GM18870 (cell line): ENCODE data around the gene NAALADL1.
A peak's percentile ranks its signal among the peaks of the same experiment; 100 is the strongest.
"Not testable (repeated sequence)": the region's sequence is repeated elsewhere in the genome, so short reads cannot be mapped to it uniquely, and the experiment has no call there.

Experiments
- ATAC-seq: cut with Tn5 transposase; IDR thresholded peaks from one replicate; pipeline ENCODE4 v1.9.1; 2021; ENCODE audit warnings: moderate library complexity; ENCODE audit not compliant: unreplicated experiment

The NAALADL1 gene

DNA sequence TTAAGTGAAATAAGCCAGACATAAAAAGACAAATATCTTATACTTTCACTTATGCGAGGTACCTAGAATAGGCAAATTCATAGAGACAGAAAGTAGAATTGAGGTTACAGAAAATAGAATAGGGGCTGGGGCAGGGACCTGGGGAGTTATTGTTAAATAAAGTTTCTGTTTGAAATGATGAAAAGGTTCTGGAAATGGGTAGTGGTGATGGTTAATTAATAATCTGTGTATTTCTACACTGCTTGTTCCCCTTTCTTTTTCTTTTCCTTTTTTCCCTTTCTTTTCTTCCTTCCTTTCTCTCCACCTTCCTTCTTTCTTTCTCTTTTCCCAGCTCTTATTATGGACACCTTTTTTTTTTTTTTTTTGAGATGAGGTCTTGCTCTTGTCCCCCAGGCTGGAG, 2.8 kb downstream of the NAALADL1 start:
- ATAC-seq, result no peak

DNA sequence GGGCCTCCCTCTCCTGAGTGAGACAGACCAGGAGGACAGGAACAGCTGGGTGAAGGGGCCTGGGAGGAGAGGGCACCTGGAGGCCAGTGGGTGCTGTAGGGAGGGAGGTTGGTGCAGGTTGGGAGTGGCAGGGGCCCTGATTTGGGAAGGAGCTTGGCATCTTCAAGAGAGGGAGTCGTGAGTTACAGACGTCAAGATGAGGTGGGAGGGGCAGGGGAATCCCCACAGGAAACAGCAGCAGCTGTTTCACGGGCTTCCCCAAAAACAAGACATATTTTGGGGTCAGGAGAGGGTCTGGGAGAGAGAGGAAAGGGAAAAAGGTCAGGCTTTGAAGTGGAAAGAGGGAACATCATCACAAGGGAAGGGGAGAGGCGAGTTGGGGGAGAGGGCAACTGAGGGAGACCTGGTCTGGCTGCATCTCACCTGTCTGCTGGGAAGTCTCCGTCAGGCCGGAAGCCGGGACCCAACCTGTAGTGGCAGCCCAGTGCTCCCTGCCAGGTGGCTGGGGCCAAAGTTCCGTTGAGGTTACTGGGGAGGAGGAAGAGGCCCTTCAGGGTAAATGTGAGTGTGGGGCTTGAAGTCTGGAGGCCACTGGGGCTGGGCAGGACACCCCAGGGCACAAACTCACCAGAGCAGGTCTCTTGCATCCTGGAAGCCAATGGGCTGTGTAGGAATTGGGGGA, 4.4 kb downstream of the NAALADL1 start:
- ATAC-seq, result no peak

DNA sequence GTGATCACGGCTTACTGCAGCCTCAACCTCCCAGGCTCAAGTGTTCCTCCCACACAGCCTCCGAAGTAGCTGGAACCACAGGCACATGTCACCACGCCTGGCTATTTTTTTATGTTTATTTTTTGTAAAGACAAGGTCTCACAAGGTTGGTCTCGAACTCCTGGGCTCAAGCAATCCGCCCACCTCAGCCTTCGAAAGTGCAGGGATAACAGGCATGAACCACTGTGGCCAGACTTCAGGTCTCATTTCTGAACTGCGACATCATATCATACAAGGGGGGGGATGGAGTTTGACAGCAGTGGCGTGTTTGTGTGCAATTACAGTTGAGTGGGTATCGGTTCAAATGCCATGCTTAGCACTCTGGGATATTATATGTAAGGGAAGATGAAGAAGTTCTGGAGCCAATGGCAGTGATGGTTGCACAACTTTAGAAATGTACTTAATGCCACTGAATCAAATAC, 6.9 kb downstream of the NAALADL1 start:
- no peak for ATAC-seq

DNA sequence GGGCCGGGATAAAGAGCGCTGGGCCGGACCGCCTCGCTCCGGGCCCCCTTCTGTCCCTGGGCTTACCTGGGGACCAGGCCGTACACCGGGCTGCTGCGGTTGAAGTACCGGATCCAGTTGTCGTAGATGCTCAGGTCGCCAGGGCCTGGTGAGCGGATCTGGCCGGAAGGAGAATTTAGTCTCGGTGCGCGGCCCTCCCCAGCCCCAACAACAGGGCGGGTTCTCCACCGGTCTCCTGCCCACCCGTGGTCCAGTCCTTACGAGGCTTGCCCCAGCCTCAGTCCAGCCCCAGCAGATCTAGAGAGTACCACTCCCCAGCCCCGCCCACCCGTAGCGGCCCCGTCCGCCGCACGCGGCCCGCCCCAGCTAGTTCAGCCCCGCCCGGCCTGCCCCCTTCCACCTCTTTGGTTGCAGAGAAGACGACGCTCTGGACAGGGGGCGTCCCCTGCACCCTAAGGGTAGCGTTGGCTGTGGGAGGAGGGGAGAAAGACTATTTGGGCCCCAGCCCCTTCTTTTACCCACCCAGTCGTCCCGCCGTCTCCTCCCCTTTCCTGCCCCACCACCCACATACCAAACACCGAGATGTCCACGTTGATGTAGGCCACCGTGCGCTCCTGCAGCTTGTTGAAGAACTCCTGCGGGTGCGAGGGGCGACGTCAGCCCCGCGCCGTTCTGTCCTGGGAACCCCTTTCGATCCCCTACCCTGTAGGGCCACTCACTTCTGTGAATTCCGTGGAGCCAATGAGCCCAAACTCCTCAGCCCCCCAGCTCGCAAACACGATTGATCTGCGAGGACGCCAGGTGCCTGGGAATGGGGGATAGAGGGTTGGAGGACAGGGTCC, 10.6 kb downstream of the NAALADL1 start:
- ATAC-seq, result no peak

DNA sequence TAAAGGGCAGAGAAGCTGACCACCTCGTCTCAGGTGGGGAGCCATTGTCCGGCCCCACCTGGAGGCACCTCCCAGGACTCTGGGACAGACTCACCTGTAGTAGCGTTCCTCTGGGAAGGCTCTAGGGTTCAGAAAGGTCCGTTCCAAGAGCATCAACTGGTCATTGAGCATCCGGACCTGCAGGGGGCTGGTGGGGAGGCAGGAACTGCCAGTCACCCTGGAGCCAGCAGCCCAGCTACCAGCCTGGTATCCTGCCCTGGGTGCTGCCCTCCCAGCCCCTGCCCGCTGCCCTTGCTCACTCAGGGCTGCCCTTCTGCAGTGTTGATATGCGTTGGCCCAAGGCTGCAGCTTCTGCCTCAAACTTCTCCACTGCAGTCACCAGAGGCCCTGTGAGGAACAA, 12.6 kb downstream of the NAALADL1 start:
- ATAC-seq, result no peak

DNA sequence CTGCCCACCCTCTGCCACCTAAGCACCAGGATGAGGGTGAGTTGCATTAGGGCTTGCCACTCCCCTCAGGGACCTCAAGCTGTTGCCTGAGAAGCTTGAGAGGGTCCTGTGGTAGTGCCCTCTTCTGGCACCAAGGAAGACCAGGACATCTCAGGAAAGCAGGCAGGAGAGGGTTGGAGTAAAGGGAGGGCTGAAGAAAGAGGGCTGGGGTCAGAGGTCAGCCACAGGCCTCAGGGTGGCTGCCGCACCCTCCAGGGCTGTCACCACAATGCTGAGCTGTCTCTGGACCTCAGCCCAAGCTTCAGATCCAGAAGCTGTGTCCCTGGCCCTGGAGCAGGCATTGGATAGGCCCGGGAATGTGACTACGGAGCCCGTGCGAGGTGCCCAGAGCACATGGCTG, 13.3 kb downstream of the NAALADL1 start:
- no peak for ATAC-seq

DNA sequence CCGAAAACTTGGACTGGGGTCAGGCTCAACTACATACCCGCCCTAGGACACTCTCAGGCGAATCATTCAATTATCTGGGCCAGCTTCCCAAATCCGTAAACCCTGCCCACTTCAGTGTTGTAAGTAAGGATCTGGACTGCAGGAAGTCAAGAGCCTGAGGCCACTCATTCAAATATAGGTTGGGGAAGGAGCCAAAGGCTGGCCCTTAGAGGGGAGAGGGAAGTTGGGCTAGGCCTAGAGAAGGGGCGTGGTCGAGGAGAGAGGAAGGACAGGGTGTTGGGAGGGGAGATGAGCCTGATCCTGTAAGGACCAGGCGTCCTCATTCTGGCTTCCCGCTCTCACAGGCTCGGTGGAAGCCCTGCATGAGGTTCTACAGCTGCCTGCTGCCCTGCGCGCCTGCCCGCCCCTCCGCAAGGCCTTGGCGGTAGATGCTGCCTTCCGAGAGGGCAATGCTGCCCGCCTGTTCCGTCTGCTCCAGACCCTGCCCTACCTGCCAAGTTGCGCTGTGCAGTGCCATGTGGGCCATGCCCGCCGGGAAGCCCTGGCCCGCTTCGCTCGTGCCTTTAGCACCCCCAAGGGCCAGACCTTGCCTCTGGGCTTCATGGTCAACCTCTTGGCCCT, 14.4 kb downstream of the NAALADL1 start:
- ATAC-seq, result no peak

DNA sequence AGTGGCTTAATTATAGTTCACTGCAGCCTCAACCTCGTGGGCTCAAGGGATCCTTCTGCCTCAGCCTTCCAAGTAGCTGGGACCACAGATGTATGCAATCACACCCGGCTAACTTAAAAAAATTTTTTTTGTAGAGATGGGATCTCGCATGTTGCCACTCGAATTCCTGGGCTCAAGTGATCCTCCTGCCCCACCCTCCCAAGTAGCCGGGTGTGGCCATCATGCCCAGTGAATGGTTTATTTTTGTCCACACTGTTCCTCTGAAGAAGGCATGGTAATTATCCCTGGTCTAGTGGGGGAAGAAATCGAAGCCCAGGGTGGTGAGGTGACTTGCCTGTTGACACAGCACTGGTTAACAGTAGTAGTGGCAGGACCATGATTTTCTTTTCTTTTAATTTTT, 15.5 kb downstream of the NAALADL1 start:
- ATAC-seq, result no peak

DNA sequence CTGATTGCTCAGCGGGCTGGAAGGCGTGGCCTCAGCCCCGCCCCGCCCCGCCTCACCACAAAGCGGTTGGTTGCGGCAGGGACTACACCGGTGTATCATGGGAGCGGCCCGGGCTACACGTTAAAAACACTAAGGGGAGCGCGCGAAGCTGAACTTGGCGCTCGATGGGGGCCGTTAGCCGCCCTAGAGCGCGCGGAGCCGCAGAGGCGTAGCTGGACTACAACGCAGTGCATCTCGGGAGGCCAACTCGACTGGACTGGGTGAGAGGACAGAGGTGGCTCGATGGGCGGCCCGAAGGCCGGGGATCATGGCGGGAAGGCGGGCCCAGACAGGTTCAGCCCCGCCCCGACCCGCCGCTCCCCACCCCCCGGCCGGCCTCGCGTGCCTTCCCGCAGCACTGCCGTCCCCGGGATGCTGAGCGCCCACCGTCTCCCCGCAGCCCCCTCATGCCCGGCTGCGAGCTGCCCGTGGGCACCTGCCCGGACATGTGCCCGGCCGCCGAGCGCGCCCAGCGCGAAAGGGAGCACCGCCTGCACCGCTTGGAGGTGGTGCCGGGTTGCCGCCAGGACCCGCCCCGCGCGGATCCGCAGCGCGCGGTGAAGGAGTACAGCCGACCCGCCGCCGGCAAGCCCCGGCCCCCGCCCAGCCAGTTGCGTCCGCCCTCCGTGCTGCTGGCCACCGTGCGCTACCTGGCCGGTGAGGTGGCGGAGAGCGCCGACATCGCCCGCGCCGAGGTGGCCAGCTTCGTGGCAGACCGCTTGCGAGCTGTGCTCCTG, 17.3 kb downstream of the NAALADL1 start, which contains the start of gene SAC3D1:
Gene SAC3D1 (plus strand): TSS at position 364 of the 776 bp plus-strand sequence. CDS start 83 bp downstream, at position 447.
- peak; percentile 67 for ATAC-seq

DNA sequence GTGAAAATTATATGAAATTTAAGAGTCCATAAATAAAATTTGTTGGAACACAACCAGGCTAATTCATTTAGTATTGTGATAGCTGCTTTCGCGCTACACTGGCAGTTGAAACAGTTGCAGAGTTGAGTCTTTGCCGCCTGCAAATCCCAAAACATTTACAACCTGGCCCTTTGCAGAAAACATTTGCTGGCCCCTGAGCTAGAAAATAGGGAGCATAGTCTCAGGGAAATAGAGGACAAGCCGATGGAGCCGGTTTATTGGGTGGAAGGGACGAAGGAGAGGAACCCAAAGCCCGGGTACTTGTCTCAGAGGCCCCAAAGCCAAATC, 17.9 kb downstream of the NAALADL1 start:
- no peak for ATAC-seq

DNA sequence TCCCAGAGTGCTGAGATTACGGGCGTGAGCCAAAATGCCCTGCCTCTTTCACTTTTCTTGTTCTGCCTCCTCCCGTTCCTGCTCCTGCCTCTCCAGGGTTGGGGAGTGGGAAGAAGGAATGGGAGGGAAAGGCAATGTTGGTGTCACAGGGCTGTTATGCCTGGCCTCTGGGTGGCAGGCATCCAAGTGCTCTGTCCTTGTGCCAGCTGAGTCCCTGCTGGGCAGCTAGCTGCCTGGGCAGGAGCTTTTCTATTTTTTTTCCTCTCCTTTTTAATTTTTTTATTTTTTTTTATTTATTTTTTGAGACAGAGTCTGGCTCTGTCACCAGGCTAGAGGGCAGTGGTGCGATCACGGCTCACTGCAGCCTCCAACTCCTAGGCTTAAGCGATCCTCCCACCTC, 21.4 kb downstream of the NAALADL1 start:
- no peak for ATAC-seq

DNA sequence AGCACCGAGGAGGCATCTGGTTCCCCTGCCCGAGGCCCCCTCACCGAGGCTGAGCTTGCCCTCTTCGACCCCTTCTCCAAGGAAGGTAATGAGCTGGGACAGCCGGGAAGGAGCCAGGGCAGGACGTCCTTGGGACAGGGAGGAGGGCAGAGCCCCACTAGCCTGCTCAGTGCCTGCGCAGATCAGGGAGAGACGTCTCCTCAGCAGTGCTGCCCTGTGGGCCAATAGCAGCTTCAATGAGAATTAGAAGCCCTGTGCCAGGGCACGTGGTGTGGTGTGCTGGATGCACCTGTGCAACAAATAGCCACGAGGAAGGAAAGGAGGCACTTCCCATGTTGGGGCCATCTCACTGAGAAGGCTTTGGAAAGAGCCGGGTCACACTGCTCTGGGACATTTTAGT, 22.8 kb downstream of the NAALADL1 start:
- no peak for ATAC-seq

DNA sequence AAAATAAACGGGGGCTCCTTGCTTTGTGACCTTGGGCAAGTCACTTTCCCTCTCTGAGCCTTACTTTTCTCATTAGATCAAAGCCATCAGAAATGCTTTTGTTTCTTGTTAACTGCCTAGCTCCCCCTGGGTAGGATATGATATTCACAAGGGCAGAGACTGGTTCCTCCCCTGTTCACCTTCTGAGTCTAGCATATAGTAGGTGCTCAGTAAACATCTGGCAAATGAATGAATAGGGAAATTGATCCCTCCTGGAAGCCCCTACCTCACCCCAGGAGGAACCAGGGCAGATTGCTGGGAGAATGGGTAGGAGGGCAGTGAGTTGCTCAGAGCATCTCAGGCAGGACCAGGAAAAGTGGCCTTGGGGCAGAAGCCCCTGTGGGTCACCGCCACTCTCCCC, 23.9 kb downstream of the NAALADL1 start:
- ATAC-seq, result no peak

DNA sequence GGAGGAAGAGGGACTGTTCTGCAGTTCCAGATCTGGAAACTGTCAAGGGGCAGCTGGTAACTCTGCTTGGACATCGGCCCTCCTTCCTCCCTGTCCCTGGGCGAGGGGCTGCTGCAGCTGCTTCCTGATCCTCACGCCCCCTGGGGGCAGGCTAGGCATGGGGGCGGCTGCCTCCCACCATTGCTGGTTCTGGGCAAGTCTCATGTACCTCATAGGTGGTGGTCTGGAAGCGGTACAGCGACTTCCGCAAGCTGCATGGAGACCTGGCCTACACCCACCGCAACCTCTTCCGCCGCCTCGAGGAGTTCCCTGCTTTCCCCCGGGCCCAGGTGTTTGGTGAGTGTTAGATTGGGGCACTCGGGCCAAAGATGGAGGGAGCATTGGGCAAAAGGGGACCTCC, 26.1 kb downstream of the NAALADL1 start:
- no peak for ATAC-seq

DNA sequence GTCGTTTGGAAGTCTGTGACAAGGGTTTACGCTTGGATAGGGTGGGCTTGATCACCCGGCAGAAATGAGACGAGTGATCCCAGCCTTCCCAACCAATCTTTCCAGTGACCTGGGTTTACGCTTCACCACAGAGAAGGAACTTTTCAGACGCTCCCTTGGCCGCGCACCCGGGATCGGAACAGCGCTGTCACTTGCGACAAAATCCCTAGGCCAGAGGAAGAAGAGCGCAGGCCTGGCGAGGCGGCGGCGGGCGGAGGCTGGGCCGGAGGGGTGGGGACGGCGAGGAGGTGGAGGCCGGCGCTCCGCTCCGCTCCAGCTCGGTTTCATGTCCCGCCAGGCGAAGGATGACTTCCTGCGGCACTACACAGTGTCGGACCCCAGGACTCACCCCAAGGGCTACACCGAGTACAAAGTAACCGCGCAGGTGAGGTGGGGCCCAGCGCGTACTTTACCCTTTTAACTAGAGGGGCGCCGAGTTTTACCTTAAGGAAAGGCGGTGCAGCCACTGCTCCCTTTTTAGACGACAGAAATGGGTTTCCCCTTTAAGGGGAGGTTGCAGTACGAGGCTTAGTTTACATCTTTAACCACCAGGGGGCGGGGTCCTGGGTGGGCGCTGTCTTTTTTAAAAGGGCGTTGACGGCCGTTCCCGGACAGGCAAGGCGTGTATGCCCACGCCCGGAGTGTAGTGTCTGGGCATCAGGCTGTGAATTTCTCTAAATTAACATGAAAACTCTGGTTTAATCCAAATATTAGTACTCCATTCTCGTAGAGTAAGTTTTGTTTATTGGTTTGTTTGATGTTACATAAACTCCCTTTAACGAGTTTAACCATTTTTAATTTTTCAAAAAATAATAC, 30.9 kb downstream of the NAALADL1 start, which contains the start of gene SNX15:
Gene SNX15 (plus strand): TSS at position 227 of the 855 bp plus-strand sequence. CDS start 99 bp downstream, at position 326.
- ATAC-seq, result peak; percentile 86

DNA sequence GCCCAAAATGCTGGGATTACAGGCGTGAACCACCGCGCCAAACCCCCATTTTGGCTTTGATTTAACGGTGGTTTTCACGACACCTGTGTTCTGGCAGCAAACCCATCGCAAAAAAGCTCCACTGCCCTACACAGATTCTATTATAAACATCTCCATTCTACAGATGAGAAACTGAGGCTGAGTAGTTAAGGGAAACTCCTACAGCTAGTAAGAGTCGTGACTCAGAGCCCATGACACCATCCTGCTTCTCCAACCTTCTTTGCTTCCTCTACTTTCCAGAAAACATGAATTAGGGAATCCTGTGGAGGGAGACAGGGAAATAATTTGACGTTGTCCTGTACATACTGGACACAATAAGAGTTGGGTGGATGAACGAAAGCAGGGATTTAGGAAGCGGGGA, 31.5 kb downstream of the NAALADL1 start:
- ATAC-seq, result no peak

DNA sequence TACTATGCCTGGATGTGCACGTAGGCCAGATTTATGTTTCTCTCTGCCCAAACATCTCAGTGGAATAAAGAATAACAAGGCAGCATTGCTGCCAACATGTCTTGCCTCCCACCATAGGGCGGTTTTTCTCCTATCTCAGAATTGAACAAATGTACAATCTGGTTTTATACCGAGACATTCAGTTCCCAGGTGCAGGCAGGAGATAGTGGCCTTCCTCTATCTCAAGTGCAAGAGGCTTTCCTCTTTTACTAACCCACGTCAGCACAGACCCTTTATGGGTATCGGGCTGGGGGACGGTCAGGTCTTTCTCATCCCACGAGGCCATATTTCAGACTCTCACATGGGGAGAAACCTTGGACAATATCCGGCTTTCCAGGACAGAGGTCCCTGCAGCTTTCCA, 34.9 kb downstream of the NAALADL1 start:
- ATAC-seq, result not testable (repeated sequence)

DNA sequence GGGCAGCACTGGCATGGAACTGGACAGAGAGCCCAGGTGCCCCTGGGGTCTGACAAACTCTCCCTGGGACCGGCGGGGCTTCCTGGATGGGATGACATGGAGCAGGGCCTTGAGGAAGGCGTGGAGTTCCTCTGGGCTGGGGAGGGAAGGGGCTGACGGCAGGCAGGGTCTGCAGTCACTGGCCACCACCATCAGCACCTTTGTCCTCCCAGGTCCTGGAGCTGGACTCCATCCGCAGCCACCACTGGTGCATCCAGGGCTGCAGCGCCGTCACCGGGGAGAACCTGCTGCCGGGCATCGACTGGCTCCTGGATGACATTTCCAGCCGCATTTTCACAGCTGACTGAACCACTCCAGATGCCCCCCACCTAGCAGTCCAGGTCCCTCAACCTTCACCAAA, 36.8 kb downstream of the NAALADL1 start:
- ATAC-seq, result no peak

DNA sequence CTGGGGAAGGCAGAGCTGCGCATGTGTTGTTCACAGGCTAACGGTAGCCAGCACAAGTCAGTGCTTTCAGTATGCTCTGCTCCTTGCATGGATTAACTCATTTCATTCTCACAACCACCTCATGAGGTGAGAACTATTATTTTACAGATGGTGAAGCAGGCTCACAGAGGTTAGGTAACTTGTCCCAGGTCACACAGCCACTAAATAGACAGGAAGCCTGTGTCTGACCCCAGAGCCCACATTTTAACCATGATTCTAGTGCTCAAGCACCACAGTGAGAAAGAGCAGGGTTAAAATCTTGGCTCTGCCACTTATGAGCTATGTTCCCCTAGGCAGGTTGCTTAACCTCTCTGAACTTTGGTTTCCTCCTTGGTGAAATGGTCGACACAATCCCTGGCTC, 37.4 kb downstream of the NAALADL1 start:
- no peak for ATAC-seq

DNA sequence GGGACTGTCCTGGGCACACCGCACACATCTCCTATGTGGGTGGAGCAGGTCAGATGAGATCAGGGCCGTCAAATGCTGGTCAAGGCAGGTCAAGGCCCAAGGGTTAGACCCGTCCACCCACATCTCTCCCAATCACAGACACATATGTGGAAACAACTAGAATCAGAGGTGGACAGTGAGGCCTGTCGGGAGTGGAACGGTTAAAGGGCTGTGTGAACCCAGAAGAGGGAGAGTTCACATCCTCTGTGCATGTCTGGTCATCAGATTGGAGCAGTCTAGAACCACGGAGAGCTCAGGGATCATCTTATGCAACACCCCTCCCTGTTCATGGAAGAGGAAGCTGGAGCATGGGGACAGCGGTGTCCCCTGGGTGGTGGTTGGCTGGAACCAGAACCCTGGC, 38.5 kb downstream of the NAALADL1 start:
- no peak for ATAC-seq
